HG03432 (cell line): Measurements from ENCODE around the gene KLHDC1.
"Not testable (repeated sequence)": the region's sequence is repeated elsewhere in the genome, so short reads cannot be mapped to it uniquely, and the experiment has no call there.

ENCODE experiments used
- ATAC-seq: cut with Tn5 transposase; IDR thresholded peaks from one replicate; pipeline ENCODE4 v1.9.1; 2021; ENCODE audit warnings: mild to moderate bottlenecking, moderate library complexity; ENCODE audit not compliant: unreplicated experiment

The KLHDC1 gene

DNA sequence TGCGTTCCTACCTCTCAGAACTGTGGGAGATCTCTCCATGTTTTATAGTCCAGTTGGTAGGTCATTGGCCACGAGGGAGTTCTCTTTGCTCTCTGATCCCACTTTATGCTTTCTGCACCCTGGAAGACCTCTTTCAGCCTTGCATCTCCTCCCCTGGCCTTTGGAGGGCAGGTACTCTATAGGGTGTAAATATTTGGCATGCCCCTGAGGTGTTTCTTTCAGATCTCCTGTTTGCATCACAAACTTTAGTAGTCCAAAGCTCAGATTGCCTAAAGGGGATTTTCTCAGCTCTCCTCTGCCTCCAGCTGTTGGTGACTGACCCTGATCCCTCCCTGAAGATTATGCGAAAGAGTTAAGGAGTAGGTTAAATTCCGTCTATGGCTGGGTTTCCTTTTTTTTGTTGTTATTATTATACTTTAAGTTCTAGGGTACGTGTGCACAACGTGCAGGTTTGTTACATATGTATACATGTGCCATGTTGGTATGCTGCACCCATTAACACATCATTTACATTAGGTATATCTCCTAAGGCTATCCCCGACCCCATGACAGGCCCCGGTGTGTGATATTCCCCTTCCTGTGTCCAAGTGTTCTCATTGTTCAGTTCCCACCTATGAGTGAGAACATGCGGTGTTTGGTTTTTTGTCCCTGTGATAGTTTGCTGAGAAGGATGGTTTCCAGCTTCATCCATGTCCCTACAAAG is 29.0 kb downstream of the KLHDC1 start:
- ATAC-seq, result not testable (repeated sequence)

DNA sequence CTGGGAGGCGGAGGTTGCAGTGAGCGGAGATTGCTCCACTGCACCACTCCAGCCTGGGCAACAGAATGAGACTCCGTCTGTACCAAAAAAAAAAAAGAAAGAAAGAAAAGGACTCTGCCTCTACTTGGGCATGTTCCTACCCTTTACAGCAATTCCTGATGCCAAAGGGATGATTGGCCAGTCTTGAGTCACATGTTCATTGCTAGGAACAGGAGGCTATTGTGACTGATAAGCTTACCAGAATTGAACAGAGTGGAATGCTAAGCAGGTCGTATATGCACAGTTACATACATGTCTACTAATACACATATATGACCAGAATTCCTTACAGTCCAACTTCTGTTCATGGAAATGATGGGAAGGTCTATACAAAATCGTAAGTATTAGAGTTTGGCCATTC is 34.3 kb downstream of the KLHDC1 start:
- no peak for ATAC-seq

DNA sequence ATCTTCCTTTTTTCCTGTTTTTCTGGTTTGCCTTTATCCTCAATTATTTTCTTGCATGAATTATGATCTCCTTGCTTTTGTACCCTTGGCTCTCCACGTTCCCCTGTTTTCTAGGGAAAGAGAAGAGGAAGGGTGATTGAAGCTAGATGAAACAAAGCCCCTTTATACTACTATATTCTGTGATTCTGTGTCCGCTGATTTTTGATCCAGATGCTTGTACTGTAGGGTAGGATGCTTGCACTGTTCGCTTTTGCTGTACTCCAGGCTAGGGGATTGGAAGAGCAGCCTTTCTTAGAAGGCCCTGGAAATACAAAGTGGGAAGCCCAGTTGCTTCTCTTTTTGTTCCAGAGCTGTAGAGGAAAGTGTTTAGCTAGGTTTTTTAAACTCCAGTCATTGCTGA is 40.0 kb downstream of the KLHDC1 start:
- ATAC-seq, result no peak

DNA sequence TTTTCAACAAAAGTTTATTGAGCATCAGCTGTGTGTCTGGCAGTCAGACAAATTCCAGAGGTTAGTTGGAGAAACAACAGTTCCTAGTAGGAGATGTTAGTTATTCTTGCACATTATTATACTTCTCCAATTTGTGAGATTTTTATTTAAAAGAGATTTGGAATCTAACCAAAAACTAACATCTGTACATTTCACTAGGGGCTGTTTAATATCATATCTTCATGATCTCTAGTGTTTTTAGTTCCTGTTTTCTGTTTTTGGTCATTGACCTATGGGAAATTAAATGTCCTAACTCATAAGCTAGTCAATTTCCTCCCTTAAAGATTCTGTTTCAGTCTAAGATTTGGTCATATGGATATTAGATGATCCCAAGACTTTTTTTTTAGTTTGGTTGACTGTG is 40.9 kb downstream of the KLHDC1 start:
- ATAC-seq, result no peak

DNA sequence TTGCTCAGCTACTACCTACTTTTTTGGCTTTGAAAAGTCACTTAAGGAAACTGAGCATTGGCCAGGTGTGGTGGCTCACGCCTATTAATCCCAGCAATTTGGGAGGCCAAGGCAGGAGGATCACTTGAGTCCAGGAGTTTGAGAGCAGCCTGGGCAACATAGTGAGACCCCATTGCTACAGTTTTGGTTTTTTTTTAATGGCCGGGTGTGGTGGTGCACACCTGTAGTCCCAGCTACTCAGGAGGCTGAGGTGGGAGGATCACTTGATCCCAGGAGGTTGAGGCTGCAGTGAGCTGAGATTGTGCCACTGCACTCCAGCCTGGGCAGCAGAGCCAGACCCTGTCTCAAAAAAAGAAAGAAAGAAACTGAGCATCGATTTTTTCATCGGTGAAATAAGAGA is 42.7 kb downstream of the KLHDC1 start:
- ATAC-seq, result not testable (repeated sequence)

DNA sequence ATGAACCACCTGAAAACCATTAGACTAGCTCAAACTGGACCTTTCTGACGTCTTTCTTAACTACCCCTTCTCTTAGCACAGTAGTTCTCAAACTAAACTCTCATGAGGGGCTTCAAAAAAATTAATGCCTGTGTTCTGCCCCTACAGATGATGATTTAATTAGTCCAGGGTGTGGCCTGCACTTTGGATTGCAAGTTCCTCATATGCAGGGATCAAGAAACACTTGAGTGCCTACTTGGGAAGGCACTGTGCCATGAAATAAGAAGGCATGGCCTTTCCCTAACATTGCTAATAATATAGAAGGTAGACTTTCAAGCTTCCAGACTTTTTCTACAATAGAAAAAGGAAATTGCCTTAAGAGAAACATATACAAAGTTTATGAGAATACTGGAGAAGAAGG is 52.3 kb downstream of the KLHDC1 start:
- no peak for ATAC-seq

DNA sequence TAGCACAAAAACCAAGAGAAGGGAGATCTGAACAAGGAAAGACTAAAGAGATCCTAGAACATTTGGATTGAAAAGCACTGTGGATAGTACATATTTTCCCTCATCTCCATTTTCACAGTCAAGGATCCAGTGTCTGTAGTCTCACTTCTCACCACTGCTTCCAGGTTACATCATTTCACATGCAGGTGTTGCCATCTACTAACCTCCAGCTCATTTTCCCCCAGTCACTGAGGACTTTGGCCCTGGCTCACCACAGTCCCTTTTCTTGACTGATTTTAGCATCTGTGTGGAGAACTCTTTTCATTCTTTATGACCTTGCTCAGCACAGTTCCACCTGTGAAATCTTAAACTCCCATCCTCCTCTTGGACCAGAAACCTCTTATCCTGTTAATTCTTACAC is 53.6 kb downstream of the KLHDC1 start:
- ATAC-seq, result not testable (repeated sequence)

DNA sequence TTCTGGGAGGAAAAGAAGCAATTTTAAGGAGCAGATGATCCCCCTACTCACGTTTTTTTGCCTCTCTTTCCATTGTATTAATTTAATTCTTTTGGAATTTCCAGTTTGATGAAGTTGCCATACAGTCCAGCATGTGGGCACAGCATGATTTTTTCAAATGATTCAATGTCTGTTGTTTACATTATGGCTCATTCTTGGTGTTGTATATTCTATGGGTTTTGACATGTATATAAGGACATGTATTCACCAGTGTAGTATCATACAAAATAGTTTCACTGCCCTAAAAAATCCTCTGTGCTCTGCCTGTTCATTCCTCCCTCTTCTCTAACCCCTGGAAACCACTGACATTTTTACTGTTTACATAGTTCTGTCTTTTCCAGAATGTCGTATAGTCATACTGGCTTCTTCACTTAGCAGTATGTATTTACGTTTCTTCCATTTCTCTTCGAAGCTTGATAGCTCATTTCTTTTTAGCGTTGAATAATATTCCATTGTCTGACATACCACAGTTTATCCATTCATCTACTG is 61.7 kb downstream of the KLHDC1 start:
- ATAC-seq, result no peak

DNA sequence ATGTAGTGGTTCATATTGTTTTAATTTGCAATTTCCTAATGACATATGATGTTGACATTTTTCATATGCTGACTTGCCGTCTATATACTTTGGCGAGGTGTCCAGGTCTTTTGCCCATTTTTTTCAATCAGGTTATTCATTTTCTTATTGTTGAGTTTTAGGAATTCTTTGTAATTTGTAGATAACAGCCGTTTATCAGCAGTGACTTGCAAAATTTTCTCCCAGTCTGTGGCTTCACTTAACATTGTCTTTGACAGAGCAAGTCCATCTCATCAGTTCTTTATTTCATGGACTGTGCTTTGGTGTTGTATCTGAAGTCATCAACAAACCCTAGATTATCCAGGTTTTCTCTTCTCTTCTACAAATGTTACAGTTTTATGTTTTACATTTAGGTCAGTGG is 62.5 kb downstream of the KLHDC1 start:
- ATAC-seq, result no peak

DNA sequence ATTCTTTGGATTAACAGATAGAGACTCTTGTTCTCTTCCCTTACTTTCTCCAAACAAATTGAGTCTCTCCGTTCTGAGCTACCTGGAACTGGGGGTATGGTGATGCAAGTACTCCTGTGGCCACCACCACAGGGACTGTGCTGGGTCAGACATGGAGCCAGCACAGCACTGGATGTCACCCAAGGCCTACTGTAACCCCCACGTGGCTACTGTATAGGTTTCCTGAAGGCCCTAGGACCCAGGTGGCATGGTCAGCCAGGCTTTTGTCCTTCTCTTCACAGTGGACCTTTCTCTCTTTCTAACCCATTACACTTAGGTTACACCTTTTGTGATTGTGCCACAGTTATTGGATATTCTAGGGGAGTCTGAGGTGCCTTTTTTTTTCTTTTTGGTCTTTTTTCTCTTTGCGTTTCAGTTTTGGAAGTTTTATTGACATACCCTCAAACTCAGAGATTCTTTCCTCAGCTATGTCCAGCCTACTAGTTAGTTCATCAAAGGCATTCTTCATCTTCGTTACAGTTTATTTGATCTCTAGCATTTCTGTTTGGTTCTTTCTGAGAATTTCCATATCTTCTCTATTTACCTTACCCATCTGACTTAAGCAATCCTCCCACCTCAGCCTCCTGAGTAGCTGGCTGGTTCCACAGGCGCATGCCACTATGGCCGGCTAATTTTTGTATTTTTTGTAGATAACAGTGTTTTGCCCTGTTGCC is 69.1 kb downstream of the KLHDC1 start:
- ATAC-seq, result no peak

DNA sequence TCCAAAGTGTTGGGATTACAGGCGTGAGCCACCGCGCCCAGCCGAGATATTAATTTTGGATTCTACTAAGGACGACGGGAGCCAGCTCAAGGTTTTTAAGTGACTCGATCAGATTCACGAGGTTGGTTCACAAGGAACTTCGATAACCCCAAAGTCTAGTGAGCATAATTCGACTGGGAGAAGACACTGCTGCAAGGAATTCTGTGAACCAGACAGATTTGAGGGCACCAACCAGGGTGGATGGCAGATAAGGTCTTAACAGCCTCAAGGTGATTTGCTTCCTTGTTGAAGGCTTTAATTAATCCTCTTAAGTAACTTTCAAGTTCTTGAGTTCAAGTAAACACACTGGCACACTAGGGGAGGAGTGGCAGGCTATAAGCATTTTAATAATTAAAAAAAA is 73.9 kb downstream of the KLHDC1 start:
- no peak for ATAC-seq

DNA sequence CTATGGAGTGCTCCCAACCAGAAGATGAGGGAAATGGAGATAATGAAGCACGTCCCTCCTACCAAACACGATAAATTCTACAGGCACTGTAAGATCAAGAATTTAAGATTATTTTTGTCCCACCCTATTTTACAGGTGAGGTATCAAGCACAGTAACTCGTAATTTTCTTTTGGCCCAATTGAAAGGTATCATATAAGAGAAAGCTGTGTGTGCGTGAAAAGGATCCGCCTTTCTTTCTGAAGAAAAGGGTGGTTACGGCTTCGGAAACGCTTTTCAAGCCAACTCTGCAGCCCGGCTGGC is 74.3 kb downstream of the KLHDC1 start:
- ATAC-seq, result no peak

DNA sequence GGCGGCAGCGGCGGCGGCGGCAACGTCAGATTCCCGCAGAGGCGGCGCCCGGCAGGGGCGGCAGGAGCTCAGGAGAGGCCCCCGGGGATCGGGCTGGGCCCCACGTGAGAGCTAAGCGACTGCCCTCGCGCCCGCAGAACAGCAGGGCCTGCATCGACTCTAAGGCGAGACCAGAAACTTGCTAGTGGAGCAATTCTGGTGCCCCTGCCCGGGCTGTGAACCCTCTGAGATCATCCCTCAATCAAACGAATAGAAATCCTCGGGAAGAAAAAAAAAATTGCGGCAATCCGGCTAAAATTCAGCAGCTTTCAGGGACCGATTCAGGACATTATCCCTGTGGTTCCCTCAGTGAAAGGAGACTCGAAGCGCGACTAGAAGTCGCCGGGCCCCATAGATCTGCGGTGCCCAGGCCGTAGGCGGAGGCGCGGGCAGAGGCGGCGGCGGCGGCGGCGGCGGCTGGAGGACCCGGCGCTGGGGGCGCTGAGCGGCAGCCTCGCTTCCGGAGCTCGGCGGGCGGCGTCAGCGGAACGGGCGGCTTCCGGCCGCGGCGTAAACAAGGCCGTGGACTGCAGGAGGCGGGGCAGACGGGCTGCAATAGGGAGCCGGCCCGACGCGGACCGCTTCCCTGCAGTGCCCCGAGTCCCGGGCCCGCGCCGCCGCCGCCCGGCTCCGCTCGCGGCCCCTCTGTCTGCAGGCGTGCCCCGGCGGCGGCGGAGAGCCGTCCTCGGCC is 74.8 kb downstream of the KLHDC1 start, which contains the start of gene KLHDC2:
TSS of gene KLHDC2 (plus strand) at position 583 of the 730 bp plus-strand sequence. CDS start 316 bp downstream, outside the sequence.
- ATAC-seq, result peak; percentile 96

DNA sequence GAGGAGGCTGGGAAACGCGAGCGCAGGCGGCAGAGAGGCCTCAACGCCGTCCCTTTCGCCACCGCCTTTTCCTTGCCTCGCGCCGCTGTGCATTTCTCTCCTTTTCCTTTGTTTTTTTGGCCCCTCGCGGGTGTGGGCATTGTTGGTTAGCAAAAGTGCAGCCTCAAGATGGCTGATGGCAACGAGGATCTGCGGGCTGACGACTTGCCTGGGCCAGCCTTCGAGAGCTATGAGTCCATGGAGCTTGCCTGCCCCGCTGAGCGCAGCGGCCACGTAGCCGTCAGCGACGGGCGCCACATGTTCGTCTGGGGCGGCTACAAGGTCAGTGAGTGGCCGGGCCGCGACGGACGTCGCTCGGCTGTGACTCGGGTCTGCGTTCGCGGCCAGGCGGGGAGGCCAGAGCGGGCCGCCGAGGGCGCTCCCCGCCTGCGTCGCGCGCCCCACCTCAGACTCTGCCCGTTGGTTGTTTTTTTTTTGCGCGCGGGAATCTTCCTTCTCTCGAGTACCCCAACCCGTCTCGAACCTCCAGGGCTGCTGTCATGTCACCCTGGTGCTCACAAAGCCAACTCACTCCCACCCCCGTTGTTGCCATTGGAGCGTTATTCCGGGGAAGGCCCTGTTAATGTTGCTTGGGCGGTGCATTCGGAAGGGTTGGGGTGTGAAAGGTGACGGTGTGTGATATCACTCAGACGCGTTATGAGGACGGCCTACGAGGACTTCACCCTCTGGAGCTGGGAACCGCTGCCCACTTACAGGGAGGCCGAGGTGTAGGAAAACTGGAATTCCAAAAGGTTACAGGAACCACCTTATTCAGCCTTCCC is 75.6 kb downstream of the KLHDC1 start:
- ATAC-seq, result peak; percentile 34

DNA sequence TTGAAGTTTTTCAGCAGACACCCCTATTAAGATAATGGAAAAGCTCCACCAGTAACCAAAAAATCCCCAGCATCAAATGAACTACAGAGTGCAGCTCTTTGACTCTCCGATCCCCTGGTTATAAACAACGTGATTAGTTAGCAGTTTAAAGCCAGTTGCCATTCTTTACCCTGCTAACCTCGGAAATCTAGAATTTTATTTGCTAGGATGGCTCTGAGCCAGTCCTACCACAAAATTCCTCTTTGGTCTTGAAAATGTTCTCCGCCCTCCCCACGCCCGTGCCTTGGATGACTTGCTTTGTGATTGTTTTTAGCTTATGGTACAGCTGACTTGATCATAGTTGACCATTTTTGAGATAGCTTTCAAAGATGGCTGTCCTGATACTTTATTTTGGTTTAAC is 76.3 kb downstream of the KLHDC1 start:
- no peak for ATAC-seq

DNA sequence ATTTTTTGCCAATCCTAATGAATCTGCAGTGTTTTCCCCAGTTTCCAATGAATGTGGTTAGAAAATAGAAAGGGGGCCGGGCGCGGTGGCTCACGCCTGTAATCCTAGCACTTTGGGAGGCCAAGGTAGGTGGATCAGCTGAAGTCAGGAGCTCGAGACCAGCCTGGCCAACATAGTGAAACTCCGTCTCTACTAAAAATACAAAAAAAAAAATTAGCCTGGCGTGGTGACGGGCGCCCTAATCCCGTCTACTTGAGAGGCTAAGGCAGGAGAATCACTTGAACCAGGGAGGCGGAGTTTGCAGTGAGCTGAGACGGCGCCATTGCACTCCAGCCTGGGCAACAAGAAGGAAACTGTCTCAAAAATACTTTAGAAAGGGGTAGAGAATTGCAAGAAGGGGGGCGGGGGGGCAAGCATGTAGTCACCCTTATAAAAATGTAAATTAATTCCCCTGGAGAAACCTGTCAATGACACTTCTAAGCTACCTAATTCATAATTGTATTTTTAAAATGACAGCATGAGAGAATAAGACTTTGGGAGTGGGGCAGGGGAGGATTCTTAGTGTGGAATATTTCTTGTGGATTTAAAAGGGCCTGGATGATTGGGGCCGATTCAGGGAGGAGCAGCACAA is 76.8 kb downstream of the KLHDC1 start:
- no peak for ATAC-seq

DNA sequence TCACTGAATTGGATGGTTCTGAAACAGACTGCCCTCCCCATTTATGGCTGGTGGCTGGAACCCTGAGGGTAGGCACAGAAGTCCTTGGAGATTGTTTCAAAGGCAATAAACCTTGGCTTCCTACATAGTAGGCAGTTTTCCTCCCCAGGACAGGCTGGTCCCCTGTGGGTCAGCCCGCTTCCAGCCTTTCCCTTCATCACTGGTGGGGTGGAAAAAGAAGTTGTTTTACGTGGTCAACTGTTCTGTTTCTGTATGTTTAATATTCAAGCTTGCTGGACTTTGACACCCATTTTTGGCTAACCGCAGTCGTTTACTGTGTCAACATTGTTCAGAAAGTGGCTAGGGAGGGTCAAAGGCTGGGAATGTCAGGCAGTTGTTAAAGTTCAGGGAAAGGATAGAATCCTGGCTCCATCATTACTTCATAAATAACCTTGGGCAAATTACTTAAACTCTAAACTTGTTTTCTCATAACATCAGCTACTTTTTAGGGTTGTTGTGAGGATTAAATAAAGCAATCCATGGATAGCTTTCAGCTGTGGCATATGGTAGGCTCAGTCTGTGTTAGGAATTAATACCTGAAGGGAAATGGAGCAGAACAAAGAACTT is 77.4 kb downstream of the KLHDC1 start:
- no peak for ATAC-seq

DNA sequence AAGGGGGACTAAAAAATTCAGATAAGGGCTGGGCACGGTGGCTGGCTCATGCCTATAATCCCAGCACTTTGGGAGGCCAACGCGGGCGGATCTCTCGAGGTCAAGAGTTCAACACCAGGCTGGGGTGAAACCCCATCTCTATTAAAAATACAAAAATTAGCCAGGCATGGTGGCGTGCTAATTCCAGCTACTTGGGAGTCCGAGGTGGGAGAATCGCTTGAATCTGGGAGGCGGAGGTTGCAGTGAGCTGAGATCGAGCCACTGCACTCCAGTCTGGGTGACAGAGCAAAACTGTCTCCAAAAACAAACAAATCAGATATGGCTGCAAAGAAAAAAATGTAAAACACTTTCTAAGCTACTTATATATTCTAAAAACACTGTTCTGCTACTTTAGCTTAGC is 78.8 kb downstream of the KLHDC1 start:
- ATAC-seq, result not testable (repeated sequence)

DNA sequence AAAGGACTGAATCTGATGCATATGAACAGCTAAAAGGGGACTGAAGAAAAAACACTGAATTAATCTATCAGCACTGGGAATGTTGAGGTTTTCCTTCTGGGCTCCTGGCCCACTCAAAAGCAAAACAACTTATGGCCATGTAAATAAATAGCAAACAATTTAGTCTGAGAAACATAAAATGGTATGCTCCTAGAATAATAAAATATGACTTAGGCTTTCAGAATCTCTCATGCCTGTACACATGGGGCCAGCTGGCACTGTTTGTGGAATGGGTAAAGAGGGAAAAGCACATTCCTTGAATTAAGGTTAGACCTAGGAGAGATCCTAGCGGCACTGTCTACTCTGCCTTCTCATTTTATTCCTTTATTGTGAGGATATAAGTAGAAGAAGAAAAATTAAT is 81.2 kb downstream of the KLHDC1 start:
- ATAC-seq, result no peak

DNA sequence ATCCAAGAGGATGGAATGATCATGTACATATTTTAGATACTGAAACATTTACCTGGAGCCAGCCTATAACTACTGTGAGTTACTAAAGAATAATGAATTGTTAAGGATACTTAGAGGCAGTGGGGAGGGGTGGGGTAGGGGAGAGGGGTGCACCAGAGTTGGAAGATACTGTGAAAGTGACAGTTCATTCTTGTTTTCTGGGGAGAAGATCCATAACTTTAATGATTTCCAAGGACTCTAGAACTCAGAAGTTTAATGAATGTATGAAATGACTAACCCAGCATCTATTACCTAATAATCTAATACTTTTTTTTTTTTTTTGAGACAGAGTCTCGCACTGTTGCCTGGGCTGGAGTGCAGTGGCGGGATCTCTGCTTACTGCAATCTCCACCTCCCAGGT is 85.5 kb downstream of the KLHDC1 start:
- ATAC-seq, result no peak
